Activated effector memory CD4-positive, alpha-beta T cell treated with anti-CD3 and anti-CD28 coated beads, Interleukin-2, amount 50 U/mL, for 16 hours (primary cell): ENCODE data around the gene HIVEP3.

Experiments used
- DNase-seq: peaks from one replicate; pipeline ENCODE4 v3.0.0-alpha.2; 2020

Gene HIVEP3

DNA sequence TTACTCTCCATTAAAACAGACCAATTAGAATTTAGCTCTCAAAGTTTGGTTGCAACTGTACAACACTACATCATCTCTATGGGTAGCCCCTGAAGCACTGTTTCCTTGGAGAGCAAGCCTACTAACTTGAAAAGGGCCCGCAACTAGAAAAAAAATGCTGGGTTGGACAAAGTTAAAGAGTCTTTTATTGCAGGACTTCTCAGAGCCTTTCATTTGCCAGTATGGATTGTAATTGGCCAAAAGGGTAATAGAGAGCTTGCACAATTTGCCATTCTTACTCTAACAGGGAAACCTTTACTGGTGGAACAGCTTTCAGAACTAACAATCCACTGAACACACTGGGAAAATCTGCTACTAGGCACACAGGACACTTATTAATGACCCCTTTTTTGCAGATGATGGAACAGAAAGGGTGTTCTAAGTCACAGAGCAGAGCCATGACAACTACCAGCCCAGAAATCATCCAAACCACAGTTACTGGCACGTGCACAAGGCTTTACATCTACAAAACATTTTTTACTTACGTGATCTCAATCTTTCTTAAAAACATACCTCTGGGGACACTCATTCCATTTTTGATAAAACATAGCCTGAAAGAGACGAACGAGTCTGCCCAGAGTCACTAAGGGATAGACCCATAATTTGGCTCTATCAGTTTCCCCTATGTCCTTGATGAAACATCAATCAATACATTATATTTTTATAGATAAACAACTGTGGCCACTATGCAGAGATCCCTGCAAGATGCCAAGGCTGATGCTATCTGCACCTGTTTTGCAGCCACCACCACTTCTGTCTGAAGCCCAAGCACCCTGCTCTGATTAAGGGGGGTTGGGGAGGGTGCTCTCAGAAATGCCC lies 257.9 kb downstream of the HIVEP3 start:
- DNase-seq: no peak

DNA sequence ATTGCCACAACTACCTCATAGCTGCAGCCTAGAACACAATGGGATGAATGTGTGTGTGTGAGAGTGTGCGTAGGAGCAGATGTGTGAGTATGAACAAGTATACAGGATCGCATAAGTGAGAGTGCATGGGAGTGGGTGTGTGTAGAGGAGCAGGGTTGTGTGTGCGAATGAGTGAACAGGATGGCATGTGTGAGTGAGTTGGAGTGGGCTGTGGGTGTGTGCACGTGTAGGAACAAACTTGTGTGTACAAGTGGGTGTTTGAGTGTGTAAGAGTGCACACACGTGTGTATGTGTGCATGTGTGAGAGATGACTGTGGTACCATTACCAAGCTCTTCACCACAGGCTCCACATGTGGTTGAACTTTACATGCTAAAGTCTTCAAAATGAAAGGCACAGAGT lies 258.8 kb downstream of the HIVEP3 start:
- DNase-seq: peak; percentile 48

DNA sequence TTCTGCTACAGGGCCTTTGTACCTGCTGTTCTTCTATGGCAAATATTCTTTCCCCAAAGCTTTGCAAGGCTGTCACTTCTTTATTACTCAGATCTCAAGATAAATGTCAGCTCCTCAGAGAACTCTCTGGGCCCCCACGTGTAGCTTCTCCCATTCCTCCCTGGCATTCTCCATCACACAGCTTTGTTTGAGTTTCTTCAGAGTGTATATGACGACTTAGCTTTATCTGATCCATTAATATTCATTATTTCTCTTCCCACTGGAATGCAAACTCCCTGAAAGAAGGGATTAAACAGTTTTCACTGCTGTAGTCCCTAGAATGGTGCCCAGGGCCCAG lies 259.6 kb downstream of the HIVEP3 start:
- no peak for DNase-seq

DNA sequence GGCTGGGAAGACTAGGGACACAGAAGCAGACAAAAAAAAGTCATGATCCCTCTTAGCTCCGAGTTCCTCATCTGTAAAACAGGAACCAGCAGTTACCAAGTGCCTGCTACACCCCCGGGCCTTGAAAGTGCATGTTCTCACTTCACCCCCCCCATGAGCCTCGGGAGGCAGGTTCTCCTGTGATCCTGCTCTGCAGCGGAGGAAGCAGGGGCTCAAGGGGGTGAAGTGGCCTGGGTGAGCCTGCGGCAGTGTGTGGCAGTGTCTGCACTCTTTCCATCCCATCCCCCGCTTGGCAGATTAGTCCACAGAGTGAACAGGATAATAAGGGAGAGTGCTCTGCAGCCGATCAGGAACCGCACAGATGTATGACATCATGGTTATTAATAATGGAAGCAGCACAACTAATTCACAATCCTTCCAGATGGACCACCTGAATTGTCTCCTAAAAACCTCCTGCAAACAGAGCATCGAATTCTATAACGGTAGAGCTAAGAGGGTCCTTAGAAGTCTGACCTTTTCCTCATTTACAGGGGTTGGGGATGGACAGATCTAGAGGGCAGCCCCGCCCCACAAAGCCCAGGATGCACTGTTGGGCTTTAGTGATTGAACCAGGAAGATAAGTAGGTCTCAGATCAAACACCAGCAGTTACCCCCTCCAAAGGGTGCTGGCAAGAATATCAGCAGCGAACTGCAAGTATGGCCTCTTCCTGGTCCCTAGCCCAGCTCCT lies 260.1 kb downstream of the HIVEP3 start:
- peak; percentile 39 for DNase-seq

DNA sequence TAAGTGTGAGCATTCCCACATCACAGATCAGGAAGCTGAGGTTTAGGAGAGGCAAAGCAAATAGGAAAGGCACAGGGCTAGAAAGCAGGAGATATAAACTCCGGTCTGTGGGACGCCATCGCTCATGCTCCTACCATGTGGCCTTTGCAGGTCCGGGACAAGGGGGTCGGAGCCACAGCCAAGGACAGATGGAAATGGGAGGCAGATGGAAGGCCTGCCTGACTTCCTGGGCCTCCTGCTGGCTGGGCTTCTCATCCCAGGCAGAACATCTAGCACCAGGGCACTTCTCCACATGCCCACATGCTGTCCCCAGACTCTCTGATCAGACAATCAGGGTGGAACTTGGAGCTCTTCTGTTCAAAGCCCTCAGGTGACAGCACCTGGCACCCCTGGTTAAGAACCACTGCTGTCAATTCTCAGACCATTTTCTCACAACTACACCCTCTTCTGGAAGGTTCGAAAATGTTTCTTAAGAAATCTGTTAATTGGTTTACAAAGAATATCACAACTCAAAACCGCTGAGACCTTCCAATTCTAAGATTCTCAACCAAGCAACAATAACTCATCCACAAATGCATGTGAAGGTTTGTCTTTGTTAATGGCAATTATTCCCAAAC lies 260.9 kb downstream of the HIVEP3 start:
- peak; percentile 45 for DNase-seq

DNA sequence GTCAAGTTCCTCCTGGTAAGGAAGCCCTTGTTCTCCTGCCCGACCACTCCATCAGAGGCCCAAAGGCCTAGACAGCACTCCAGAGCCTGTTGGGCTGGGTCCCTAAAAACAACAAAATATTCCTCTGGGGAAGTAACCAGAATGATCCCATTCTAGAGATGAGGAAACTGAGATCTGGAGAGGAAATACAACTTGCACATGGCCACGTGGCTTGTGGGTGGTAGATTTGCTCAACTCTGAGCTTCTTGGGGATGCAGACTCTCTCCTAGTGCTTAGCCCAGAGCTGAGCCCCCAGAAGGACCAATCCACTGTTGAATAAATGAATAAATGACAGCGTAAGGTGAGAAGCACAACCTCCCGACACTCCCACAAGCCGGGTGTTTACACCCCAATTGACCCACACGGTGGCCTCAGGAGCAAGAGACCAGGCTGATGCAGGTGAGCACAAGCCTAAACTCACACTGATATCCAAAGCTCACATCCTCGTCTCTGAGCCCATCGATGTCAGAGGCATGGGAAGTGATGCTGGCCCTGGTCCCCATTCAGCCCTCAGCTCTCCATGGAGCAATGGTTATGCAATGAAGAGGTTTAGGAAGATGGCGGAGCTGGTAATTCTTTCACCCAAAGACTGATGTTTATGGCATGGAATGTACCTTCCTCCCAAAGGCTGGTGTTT lies 261.8 kb downstream of the HIVEP3 start:
- peak; percentile 53 for DNase-seq

DNA sequence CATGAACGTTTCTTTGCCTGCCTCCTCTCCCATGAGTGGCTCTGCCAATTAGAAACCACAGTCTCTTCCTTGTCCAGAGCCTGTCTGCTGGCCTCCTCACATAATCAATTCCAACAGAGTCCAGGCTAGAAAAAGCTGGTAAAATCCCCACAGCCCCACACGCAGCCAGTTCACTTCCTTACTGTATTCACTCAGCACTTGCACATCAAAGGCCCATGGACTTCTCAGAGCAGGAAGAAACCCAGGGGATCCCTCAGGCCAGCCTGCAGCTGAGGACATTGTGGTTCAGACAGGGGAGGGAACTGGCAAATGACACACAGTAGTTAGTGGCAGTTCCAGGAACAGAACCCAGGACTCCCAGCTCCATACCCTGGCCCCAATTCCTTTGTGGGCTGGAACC lies 262.7 kb downstream of the HIVEP3 start:
- DNase-seq: peak; percentile 56

DNA sequence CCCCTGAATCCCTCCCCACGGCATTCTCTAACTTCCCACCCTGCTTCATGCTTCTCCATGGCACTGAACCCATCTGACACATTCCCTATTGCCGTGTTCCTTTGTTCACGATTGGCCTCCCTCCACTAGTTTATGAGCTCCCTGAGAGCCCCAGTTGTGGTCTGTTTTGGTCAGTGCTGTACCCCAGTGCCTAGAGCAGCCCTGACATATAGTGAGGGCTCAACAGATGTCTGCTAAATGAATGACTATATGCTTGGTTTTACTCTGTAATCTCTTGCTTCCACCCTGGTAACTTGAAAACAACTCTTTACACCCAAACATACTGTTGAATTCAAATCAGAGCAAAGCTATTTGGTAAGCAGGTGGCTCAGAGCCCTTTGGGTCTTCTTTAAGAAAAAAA lies 263.1 kb downstream of the HIVEP3 start:
- peak; percentile 47 for DNase-seq

DNA sequence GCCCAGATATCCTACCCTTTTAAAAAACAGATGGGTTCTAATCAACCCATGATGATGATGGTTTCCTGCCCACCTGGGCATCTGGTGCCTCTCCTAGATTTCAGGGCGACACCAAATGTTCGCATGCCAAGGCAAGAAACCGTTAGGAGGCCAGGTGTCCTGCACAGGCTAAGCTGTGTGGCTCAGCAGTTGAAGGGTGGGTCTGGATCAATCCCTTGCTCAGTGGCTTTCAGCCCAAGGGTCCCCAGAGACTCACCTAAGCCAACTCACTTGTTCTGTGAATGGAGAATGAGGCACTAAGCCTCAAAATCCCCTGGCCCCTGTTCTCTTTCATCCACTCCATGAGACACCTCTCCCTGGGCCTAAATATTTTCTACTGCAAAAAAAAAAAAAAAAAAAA lies 265.1 kb downstream of the HIVEP3 start:
- no peak for DNase-seq

DNA sequence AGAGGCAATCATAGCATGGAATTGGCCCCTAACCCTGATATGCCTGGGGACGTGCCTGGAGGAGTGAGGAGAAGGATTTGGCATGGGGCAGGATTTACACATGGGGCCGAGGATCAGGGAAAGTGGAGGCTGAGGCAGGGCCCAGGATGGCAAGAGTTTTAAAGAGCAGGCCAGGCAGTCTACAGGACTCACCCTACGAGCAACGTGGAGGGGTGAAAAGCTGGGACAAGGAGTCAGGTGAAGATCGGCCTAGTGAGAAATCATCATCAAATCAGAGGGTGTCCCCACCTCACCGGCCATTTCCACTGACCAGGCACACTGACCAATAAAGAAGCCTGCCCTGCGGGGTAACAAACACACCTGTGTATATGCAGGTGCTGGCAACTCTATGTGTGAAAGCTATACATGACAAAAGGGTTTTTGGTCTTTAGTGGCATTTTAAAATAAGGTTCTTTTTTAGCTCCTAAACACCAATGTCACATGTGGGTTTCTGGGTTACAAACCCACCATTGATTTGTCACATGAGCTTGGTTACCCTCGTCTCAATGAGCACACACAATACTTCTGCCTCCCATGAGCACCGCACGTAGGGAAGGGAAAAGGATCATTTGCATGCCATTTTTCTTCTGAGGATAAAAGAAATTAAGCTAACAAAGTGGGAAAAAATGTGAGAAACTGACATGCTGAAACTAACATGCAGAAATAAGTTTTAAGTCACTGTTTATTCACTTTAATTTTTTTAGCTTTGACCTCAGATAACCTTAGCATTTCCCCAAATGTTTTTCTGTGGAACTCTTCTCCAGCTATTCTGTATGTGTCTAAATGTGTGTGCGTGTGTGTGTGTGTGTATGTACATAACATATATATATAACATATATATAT lies 266.1 kb downstream of the HIVEP3 start:
- peak; percentile 31 for DNase-seq

DNA sequence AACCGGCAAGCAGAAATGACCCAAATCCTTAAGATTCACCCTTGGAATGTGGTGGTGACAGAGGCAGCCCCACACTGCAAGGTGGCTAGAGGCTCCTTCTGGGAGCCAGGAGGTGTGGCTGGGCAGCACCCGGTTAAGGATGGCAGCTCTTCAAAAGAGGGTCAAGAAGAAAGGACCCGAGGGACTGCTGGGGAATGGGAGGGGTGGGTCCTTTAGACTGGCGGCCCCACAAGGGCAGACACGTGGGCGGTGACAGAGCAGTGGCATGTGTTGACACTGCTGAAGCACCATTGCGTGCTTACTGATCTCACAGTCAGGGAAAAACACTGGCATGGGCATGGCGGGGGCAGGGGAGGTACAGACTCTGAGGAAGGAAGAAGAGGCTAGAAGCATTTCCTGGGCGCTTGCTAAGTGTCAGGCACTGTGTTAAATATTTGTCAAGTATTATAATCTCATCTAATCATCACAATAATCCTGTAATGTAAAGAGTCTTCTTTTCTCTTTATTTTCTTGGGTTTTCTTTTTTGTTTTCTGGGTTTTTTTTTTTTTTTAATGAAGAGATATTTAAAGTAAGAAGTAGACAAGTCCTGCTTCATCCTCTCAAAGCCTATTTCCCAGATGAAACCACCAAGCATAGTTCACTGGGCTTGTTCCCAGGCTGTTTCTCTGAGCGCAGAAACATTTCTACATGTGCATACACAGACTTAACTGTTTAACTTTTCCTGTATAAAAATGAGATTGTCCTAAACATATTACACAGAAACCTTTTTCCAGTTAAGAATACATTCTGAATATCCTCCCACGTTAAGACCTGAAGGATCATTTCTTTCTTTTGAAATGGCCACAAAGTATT lies 268.5 kb downstream of the HIVEP3 start:
- peak; percentile 78 for DNase-seq

DNA sequence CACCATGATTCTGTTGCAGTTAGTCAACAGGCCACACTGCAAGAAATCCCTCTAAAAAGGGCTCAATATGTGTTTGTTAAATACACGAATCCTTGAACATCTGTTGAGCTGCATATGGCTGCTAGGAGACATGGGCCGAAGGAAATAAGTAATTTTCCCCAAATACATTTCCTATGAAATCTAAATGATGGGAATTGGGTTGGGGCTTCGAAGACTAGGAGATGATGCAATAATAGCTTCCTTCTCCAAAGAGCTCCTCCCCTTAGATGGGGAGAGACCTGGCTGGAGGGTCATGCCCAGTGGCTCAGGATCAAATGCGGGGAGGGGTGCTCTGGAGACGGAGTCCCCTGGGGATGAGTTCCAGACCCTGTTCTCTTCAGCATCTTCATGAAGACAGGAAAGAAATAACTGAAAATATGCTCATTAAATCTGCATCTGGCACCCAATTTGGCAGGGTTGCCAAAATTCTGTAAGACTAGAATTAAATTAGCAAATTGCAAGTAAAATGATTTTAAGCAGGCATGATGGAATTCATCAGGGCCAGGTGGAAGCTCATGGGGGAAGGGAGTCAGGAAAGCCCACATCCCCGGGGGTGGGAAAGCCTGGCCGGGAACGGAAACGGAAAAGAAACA lies 269.2 kb downstream of the HIVEP3 start:
- DNase-seq: no peak

DNA sequence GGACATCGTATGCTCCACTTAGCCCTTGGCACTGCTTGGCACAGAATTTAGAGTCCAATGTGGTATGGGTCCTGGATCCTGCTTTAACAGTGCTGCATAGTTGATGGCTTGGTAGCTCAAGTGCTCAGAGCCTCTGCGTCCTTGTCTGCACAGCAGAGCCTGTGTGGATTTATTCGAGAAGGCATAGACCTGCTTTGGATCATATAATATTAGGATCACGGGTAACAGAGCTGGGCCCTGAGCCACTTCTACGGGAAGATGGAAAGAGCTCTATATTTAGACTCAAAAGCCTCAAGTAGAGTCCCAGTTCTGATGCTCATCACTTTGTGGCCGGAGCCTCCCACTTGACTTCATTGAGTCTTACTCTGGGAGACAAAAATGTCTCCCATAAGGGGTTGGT lies 269.9 kb downstream of the HIVEP3 start:
- no peak for DNase-seq

DNA sequence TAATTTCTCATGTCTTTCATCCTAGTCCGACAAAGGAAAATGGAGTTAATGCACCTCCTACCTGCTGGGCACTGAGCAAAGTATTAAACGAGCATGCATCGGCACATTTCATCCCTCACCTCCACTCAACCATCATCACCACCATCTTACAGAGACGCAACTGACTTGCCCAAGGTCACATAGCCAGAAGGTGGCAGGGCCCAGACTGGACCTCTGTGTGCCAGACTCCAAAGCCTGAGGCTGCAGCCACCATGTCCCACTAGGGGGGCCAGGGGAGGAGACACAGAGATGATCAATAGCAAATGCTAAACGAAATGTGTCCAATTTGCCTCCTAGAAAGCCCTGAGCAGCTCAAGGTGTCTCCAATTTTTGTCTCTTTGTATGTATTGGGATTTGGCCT lies 270.5 kb downstream of the HIVEP3 start:
- no peak for DNase-seq

DNA sequence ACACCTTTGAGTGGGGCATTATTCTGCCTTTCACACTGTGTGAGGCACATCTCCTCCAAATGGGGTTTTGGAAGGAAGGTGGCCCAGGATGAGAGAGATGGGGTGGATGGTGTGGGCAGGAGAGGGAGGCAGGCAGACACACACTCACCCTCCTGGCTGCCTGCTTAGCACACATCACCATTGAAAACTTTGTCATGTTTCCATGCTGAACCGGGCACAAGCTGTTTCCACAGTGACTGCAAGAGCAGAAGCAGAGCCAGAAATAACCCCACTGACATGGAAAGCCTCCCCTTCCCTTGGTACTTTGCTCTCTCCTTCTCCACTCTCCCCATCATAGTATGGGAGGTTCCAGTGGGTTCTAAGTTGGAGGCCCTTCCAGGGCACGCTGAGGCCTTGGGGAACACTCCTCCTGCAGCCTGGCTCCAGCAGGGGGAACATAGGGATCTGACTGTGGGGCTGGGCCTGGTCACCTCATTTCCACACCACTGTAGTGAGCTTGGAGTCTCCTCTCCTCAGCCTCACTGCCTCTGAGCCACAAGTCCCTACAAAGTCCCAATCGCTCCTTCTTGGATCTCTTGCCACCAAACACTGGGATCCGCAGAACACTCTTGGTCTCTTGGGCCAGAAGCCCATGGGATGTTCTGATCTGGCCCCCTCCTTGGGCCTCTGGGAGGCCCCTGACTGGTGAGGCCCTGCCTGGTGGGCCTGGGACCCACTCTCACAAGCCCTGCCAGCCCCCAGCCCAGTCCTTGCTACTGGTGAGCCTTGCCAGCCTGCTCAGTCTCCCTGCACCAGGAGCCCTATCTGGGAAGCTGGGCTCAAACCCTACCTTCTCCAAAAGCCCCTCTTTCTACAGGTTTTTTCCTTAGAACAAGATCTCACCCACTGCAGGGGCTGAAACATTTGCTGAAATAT lies 271.2 kb downstream of the HIVEP3 start:
- DNase-seq: no peak

DNA sequence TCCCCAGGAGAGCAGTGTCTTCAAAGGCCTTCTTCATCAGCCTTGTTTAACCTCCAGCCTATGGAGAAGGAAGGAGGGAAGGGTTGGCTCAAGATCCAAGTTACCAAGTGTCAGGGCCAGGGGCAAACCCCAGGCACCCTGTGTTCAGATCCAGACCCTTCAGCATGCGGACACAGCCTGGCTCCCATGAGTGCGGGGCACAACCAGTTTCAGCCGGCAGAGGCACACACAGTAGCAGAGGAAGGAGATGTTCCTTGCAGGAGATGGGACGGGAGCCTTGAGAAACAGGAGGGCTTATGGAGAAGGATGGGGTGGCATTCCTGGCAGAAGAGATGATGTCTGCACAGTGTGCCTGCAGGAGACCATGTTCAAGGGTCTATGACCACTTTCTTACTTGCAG lies 272.5 kb downstream of the HIVEP3 start:
- peak; percentile 34 for DNase-seq

DNA sequence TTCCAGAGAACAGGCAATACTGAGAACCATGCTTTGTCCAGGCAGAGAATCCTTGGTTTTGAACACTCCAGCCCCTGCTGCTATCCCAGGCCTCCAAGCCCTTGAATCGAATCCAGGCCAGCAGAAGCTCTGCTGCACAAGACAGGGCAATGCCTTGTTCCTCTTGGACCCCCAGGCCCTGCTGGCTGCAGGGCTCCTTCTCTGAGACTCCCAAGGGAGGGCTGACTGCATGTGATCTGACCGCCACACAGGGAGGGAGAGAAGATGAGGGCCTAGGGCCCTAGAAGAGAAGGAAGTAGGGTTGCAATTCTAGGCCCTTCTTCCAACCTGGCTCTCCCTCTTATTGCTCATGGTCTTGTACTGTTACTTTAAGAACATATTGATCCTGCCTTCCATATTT lies 273.7 kb downstream of the HIVEP3 start:
- no peak for DNase-seq

DNA sequence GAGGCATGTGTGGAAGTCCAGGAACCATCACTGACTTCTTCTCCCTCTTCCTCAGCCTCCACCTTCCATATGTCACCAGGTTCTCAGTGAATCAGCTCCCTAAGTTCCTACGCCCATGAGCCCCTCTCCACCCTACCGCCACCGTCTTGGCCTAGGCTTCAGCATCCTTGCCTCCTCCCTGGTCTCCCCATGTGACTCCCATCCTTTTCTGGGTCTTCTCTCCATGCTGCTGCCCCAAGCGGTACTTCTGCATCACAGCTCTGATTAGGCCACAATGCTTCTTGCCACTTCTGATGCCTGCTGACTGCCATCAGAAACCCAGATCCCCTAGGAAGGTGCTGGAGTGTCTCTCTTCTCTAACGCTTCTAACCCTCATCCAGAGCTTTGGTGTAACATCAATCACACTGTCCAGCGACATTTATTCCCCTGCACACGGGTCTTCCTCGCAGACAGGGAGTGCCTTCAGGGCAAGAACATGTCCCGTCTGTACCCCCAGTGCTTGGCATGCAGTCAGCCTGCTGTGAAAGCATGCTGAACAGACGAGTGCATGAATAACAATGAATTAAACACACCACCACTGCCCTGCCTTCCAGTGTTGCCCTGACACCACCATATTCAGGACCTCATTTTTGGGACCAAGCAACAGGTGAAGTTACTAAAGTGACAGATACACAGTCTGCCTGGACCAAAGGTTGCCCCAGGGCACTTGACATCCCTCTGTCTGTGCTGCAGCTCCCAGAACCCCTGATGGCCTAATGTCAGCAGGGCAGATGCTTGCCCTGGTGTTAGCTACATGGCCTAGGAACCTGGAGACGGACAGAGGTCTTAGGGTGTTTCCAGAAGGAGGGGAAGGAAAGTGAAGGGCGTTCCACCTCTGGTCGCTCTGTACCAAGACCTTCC lies 275.6 kb downstream of the HIVEP3 start:
- DNase-seq: peak; percentile 43
